Suprapubic skin (tissue), 4 donors: ENCODE measurements around the gene EHBP1L1. TPM values are rescaled to one million over a fixed set of nuclear protein-coding genes. Genes with fewer than 3 reads are reported as not detected.

Experiments used
- DNase-seq, 2 donors: peaks; one replicate each; pipeline ENCODE4 v3.0.0-alpha.2; 2019; ENCODE audit warnings: low spot score in 2 of 2
- H3K27ac ChIP-seq: fragments of 200-600 bp; sonication (generic); one replicate; pipeline ENCODE4 v1.5.1; 2019
- H3K27me3 ChIP-seq: fragments of 200-600 bp; sonication (generic); one replicate; pipeline ENCODE4 v1.5.1; 2019
- H3K36me3 ChIP-seq: fragments of 200-600 bp; sonication (generic); one replicate; pipeline ENCODE4 v1.5.1; 2019
- H3K4me1 ChIP-seq: fragments of 200-600 bp; sonication (generic); one replicate; pipeline ENCODE4 v1.5.1; 2019
- H3K4me3 ChIP-seq: fragments of 200-600 bp; sonication (generic); one replicate; pipeline ENCODE4 v1.5.1; 2019; ENCODE audit warnings: mild to moderate bottlenecking
- H3K9me3 ChIP-seq: fragments of 200-600 bp; sonication (generic); one replicate; pipeline ENCODE4 v1.5.1; 2019
- CTCF ChIP-seq, 2 donors: fragments of 200-600 bp in 1 of 2; fragments of 450-650 bp in 1 of 2; sonication (generic) in 1 of 2; IDR thresholded peaks; one replicate each; pipeline ENCODE4 v1.5.1; 2016 to 2019; ENCODE audit warnings: antibody characterized with exemption in 2 of 2, mild to moderate bottlenecking in 1 of 2, moderate library complexity in 1 of 2
- EP300 ChIP-seq: sonication (generic); formaldehyde crosslinking; IDR thresholded peaks from one replicate; pipeline ENCODE4 v1.6.1; 2017; ENCODE audit warnings: antibody characterized with exemption
- POLR2A ChIP-seq, 2 donors: fragments of 450-650 bp; IDR thresholded peaks; one replicate each; pipeline ENCODE4 v1.6.1; 2017; ENCODE audit warnings: antibody characterized with exemption in 2 of 2, mild to moderate bottlenecking in 2 of 2, moderate library complexity in 2 of 2
- POLR2AphosphoS5 ChIP-seq, 3 donors: sonication (generic); formaldehyde crosslinking; IDR thresholded peaks; one replicate each; pipeline ENCODE4 v1.6.1; 2017; ENCODE audit warnings: antibody characterized with exemption in 3 of 3
- WGBS: methylation state at CpG from one replicate; pipeline ENCODE4 v1.1.5; 2018; 5-methylcytosine and 5-hydroxymethylcytosine counted together
- total RNA-seq, 4 donors: library from RNA; depleted of rRNA; stranded (reverse); fragments of >200 nt; gene quantifications; one replicate each; pipeline ENCODE4 v1.1.0, GENCODE V29; 2016

Gene EHBP1L1
- total RNA-seq, 4 donors from 2014 or later = 40.3 to 150 (median 56.2) TPM

DNA sequence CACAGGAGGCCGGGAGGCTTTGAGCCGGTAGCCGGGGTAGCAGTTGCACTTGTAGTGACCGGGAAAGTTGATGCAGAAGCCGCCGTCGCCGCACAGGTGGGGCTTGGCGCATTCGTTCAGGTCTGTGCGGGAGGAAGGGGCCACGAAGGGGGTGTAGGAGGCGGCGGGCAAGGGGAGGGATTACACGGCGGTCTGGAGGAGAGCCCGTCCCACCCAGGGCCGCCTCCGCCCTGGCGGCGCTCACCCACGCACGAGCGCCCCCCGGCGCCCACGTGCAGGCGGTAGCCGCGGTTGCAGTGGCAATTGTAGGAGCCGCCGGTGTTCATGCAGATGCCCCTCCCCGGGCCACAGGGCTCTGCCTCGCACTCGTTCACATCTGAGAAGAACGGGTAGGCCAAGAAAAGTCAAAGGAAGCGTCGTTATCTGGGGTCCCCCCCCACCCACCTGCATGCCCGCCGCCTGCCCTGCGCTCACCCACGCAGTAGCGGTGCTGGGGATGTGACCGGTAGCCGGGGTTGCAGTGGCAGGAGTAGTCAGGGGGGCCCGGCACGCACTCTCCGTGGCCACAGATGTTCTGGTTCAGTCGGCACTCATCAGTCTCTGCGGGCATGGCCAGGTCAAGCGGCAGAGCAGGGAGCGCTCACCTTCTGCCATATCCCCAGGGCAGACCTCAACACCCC lies 28.3 kb upstream of the EHBP1L1 start:
- 84% methylated on average over 51 of the region's 52 CpGs for WGBS
- Histone ChIP-seq H3K4me3 (no peak overlapping the region), H3K27ac (no peak overlapping the region), H3K36me3 (peaks cover 14% of the 10 kb centered on the region), H3K4me1 (peaks cover 25% of the 10 kb centered on the region), H3K9me3 (no peaks in the 10 kb centered on the region), H3K27me3 (no peaks in the 10 kb centered on the region)
- DNase-seq = no peak
- no peak for TF ChIP-seq CTCF (IDR thresholded peaks at IDR 0.05)
- TF ChIP-seq EP300 = no peak
- TF ChIP-seq POLR2AphosphoS5 (IDR thresholded peaks at IDR 0.05) = no peak
- no peak for TF ChIP-seq POLR2A (IDR thresholded peaks at IDR 0.05)

DNA sequence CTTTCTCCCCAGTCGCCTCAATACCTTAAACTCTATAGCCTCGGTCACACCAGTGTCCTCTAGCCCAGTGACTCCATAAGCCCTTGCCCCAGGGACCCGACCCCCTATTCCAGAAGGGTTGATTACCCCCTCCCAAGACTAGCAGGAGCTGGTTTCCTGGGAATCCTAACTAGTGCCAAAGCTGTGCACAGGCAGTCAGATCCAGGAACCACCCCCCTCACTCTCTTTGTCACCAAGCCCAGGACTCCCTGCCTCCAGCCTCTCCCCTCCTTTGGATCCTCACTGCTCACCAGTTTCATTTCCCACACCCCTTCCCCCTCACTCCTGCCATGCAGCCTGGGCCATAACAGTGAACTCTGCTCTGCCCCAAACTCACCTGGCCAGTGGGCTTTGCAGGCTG lies 27.5 kb upstream of the EHBP1L1 start:
- Histone ChIP-seq H3K4me1 (peaks cover 32% of the 10 kb centered on the region), H3K9me3 (no peaks in the 10 kb centered on the region), H3K27me3 (no peaks in the 10 kb centered on the region), H3K4me3 (no peak overlapping the region), H3K27ac (no peak overlapping the region), H3K36me3 (peaks cover 14% of the 10 kb centered on the region)
- TF ChIP-seq POLR2A (IDR thresholded peaks at IDR 0.05) = no peak
- no peak for TF ChIP-seq POLR2AphosphoS5 (IDR thresholded peaks at IDR 0.05)
- 95% methylated on average over 3 of the region's 3 CpGs for WGBS
- DNase-seq = no peak

GRCh38 chr11:65549096-65549495 lies 26.8 kb upstream of the EHBP1L1 start:
- H3K36me3 ChIP-seq = peaks cover 14% of the 10 kb centered on the region
- no peak for DNase-seq
- no peak overlapping the region for H3K27ac ChIP-seq
- H3K9me3 ChIP-seq = no peaks in the 10 kb centered on the region
- H3K4me1 ChIP-seq = peaks cover 38% of the 10 kb centered on the region
- no peak overlapping the region for H3K4me3 ChIP-seq
- TF ChIP-seq CTCF (IDR thresholded peaks at IDR 0.05) (no peak), EP300 (no peak), POLR2A (IDR thresholded peaks at IDR 0.05) (no peak), POLR2AphosphoS5 (IDR thresholded peaks at IDR 0.05) (no peak)
- H3K27me3 ChIP-seq = no peaks in the 10 kb centered on the region
- 88% methylated on average over 3 of the region's 3 CpGs for WGBS

- Histone ChIP-seq H3K27me3 (no peaks in the 10 kb centered on the region), H3K4me1 (peaks cover 53% of the 10 kb centered on the region), H3K4me3 (no peak overlapping the region), H3K36me3 (peaks cover 14% of the 10 kb centered on the region), H3K27ac (no peak overlapping the region), H3K9me3 (no peaks in the 10 kb centered on the region)
- 89% methylated on average over 6 of the region's 17 CpGs for WGBS
- peak in 1 of 2 donors; percentile 56 for TF ChIP-seq CTCF (IDR thresholded peaks at IDR 0.05)
- no peak for TF ChIP-seq EP300
- no peak for DNase-seq
These were observed 24.1 kb upstream of the EHBP1L1 start for GRCh38 chr11:65551572-65552387.

GRCh38 chr11:65552388-65552951 lies 23.4 kb upstream of the EHBP1L1 start:
- TF ChIP-seq CTCF (IDR thresholded peaks at IDR 0.05) (no peak), EP300 (no peak), POLR2AphosphoS5 (IDR thresholded peaks at IDR 0.05) (no peak), POLR2A (IDR thresholded peaks at IDR 0.05) (no peak)
- H3K4me3 ChIP-seq = no peak overlapping the region
- H3K36me3 ChIP-seq = peaks cover 14% of the 10 kb centered on the region
- no peaks in the 10 kb centered on the region for H3K9me3 ChIP-seq
- H3K27me3 ChIP-seq = no peaks in the 10 kb centered on the region
- WGBS = 89% methylated on average over 5 of the region's 9 CpGs
- no peak overlapping the region for H3K27ac ChIP-seq
- no peak for DNase-seq
- H3K4me1 ChIP-seq = peaks cover 57% of the 10 kb centered on the region
